T-cell (primary cell): ENCODE measurements around the gene ARHGAP5. TPM values are rescaled to one million over a fixed set of nuclear protein-coding genes. Genes with fewer than 3 reads are reported as not detected.
"Not testable (repeated sequence)": the region's sequence is repeated elsewhere in the genome, so short reads cannot be mapped to it uniquely, and the experiment has no call there.

ENCODE experiments used
- ATAC-seq, 4 experiments: fragments of 200-7000 bp in 3 of 4; fragments of 150-1000 bp in 1 of 4; cut with Tn5 transposase; replicated peaks in 1 of 4; 1 replicate in 3 of 4; 2 replicates in 1 of 4; pipeline ENCODE4 v1.10.0; 2021; ENCODE audit warnings: moderate library complexity in 3 of 4, mild to moderate bottlenecking in 2 of 4, moderate number of reproducible peaks in 1 of 4
- CTCF ChIA-PET, 2 donors: fragments of 300-600 bp; sonication (Branson Sonifier 250); formaldehyde crosslinking; loops; one replicate each; lab custom pipeline; 2022; ENCODE audit warnings: antibody characterized with exemption in 2 of 2; lab: Charles Lee
- POLR2A ChIA-PET, 2 donors: fragments of 300-600 bp; sonication (Branson Sonifier 250); formaldehyde crosslinking; loops; one replicate each; lab custom pipeline; 2022; ENCODE audit warnings: antibody characterized with exemption in 2 of 2; lab: Charles Lee
- DNase-seq, 35 experiments: peaks; one replicate each; pipeline versions ENCODE4 v3.0.0 to v3.0.0-alpha.2; 2013 to 2023
- H3K27ac ChIP-seq: one replicate; pipeline ENCODE4 v1.5.1; 2013; ENCODE audit warnings: low read length
- H3K27me3 ChIP-seq, 2 experiments: replicated peaks in 1 of 2; 1 replicate in 1 of 2; 2 replicates in 1 of 2; pipeline versions ENCODE4 v1.6.1 to v1.7.0; 2013; ENCODE audit warnings: low read length in 1 of 2, mixed read lengths in 1 of 2; ENCODE audit not compliant: control insufficient read depth in 2 of 2, insufficient read depth in 2 of 2; ENCODE audit errors: extremely low read depth in 1 of 2
- H3K36me3 ChIP-seq, 2 donors: 1 replicate in 1 of 2; 2 replicates in 1 of 2; pipeline versions ENCODE4 v1.6.1 to v1.7.0; 2013; ENCODE audit warnings: low read length in 1 of 2; ENCODE audit not compliant: control insufficient read depth in 2 of 2, insufficient read depth in 1 of 2; ENCODE audit errors: extremely low read depth in 1 of 2
- H3K4me1 ChIP-seq, 2 experiments: 1 replicate in 1 of 2; 2 replicates in 1 of 2; pipeline versions ENCODE4 v1.6.1 to v1.7.0; 2013; ENCODE audit warnings: low read length in 2 of 2, mixed read lengths in 1 of 2; ENCODE audit not compliant: insufficient read depth in 2 of 2, control insufficient read depth in 1 of 2; ENCODE audit errors: extremely low read depth in 1 of 2
- H3K4me3 ChIP-seq, 2 donors: 1 replicate in 1 of 2; 2 replicates in 1 of 2; pipeline versions ENCODE4 v1.5.1 to v1.7.0; 2013; ENCODE audit warnings: mild to moderate bottlenecking in 2 of 2, low read length in 1 of 2, moderate library complexity in 1 of 2; ENCODE audit not compliant: control insufficient read depth in 1 of 2; ENCODE audit errors: extremely low read depth in 1 of 2
- H3K9me3 ChIP-seq: 2 replicates; pipeline ENCODE4 v1.7.0; 2013
- H3K27ac Mint-ChIP-seq, 2 donors: one replicate each; pipeline ENCODE4 v1.8.0; 2020 to 2021; ENCODE audit warnings: mild to moderate bottlenecking in 2 of 2, mixed read lengths in 2 of 2
- H3K27me3 Mint-ChIP-seq, 2 donors: one replicate each; pipeline ENCODE4 v1.8.0; 2021 to 2022; ENCODE audit warnings: mixed read lengths in 2 of 2
- H3K36me3 Mint-ChIP-seq: one replicate; pipeline ENCODE4 v1.8.0; 2021; ENCODE audit warnings: mixed read lengths
- H3K4me1 Mint-ChIP-seq, 3 donors: one replicate each; pipeline ENCODE4 v1.8.0; 2020 to 2022; ENCODE audit warnings: mixed read lengths in 3 of 3, mild to moderate bottlenecking in 1 of 3
- H3K4me3 Mint-ChIP-seq, 3 donors: one replicate each; pipeline ENCODE4 v1.8.0; 2020 to 2022; ENCODE audit warnings: mild to moderate bottlenecking in 3 of 3, mixed read lengths in 3 of 3, moderate library complexity in 3 of 3
- H3K9me3 Mint-ChIP-seq, 3 donors: one replicate each; pipeline ENCODE4 v1.8.0; 2020 to 2022; ENCODE audit warnings: mixed read lengths in 3 of 3
- WGBS: methylation state at CpG from one replicate; pipeline ENCODE4 v1.1.5; 2013; ENCODE audit warnings: missing lambda C conversion rate; ENCODE audit not compliant: insufficient coverage; 5-methylcytosine and 5-hydroxymethylcytosine counted together
- total RNA-seq, 35 experiments: library from RNA in 6 of 35; stranded (reverse) in 6 of 35; fragments of 120-200 nt in 1 of 35; gene quantifications; one replicate each; pipeline versions ENCODE4 v1.2.1 to v1.2.4 and lab custom pipeline; 2013 to 2026

ARHGAP5 gene
- total RNA-seq, 5 donors from 2014 or later (not counting 1 experiment from before 2014, with no cell fraction given) = 43.1 to 69.3 (median 60.9) TPM

GRCh38 chr14:32129124-32129523 lies 52.0 kb downstream of the ARHGAP5 start:
- ATAC-seq = no peak
- H3K36me3 ChIP-seq = peaks cover 0 to 7% of the 10 kb centered on the region in 2 donors
- H3K27me3 Mint-ChIP-seq = no peaks in the 10 kb centered on the region
- peaks cover 0 to 5% (median 0%) of the 10 kb centered on the region in 3 donors for H3K9me3 Mint-ChIP-seq
- H3K4me1 ChIP-seq = no peaks in the 10 kb centered on the region
- no peaks in the 10 kb centered on the region for H3K9me3 ChIP-seq
- H3K4me3 Mint-ChIP-seq = no peak overlapping the region
- POLR2A ChIA-PET = no interaction called here
- DNase-seq = no peak
- CTCF ChIA-PET = no interaction called here
- peaks cover 13 to 23% (median 17%) of the 10 kb centered on the region in 3 donors for H3K4me1 Mint-ChIP-seq
- H3K27me3 ChIP-seq = no peaks in the 10 kb centered on the region
- whole genome bisulfite sequencing = 100% methylated on average over 1 of the region's 2 CpGs
- no peak overlapping the region for H3K27ac Mint-ChIP-seq
- H3K4me3 ChIP-seq = no peak overlapping the region
- no peak overlapping the region for H3K27ac ChIP-seq
- H3K36me3 Mint-ChIP-seq = peaks cover 63% of the 10 kb centered on the region

DNA sequence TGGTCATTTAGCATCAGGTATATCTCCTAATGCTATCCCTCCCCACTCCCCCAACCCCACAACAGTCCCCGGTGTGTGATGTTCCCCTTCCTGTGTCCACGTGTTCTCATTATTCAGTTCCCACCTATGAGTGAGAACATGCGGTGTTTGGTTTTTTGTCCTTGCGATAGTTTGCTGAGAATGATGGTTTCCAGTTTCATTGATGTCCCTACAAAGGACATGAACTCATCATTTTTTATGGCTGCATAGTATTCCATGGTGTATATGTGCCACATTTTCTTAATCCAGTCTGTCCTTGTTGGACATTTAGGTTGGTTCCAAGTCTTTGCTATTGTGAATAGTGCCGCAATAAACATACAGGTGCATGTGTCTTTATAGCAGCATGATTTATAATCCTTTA lies 54.6 kb downstream of the ARHGAP5 start:
- H3K27me3 ChIP-seq, POLR2A ChIA-PET, CTCF ChIA-PET, H3K27ac ChIP-seq, H3K4me3 ChIP-seq, H3K9me3 Mint-ChIP-seq, H3K9me3 ChIP-seq, ATAC-seq, H3K36me3 ChIP-seq, H3K27ac Mint-ChIP-seq, DNase-seq, H3K4me1 ChIP-seq, H3K4me3 Mint-ChIP-seq, H3K27me3 Mint-ChIP-seq: not testable (repeated sequence)
- no CpG with 5 or more reads among the region's 5 CpGs for WGBS
- H3K4me1 Mint-ChIP-seq = peaks cover 1 to 16% (median 4%) of the 10 kb centered on the region in 3 donors
- peaks cover 64% of the 10 kb centered on the region for H3K36me3 Mint-ChIP-seq

GRCh38 chr14:32134448-32135097 lies 57.5 kb downstream of the ARHGAP5 start:
- H3K27ac Mint-ChIP-seq = no peak overlapping the region
- no peaks in the 10 kb centered on the region for H3K27me3 ChIP-seq
- no peak overlapping the region for H3K4me3 Mint-ChIP-seq
- peaks cover 0 to 8% (median 3%) of the 10 kb centered on the region in 3 donors for H3K9me3 Mint-ChIP-seq
- H3K4me1 ChIP-seq = no peaks in the 10 kb centered on the region
- ChIA-PET CTCF (interaction anchor here in 1 of 2 donors (0.6 kb wide), 1 partner anchor 849 kb away, joined by 3 read pairs; no protein-coding TSS in a partner anchor), POLR2A (no interaction called here)
- ATAC-seq (no peak), DNase-seq (no peak)
- H3K4me1 Mint-ChIP-seq = peaks cover 0 to 13% (median 2%) of the 10 kb centered on the region in 3 donors
- no peak overlapping the region for H3K4me3 ChIP-seq
- peaks cover 0 to 5% of the 10 kb centered on the region in 2 donors for H3K36me3 ChIP-seq
- WGBS = 100% methylated on average over 1 of the region's 3 CpGs
- H3K27ac ChIP-seq = no peak overlapping the region
- H3K27me3 Mint-ChIP-seq = no peaks in the 10 kb centered on the region
- H3K36me3 Mint-ChIP-seq = peaks cover 69% of the 10 kb centered on the region
- H3K9me3 ChIP-seq = peaks cover 5% of the 10 kb centered on the region

- peaks cover 2 to 5% of the 10 kb centered on the region in 2 donors for H3K36me3 ChIP-seq
- Mint-ChIP-seq H3K27me3 (no peaks in the 10 kb centered on the region), H3K36me3 (peaks cover 67% of the 10 kb centered on the region), H3K4me3 (no peak overlapping the region), H3K9me3 (peaks cover 0 to 8% (median 3%) of the 10 kb centered on the region in 3 donors), H3K4me1 (peaks cover 0 to 15% (median 2%) of the 10 kb centered on the region in 3 donors), H3K27ac (no peak overlapping the region)
- ChIA-PET POLR2A (no interaction called here), CTCF (no interaction called here)
- H3K27ac ChIP-seq = no peak overlapping the region
- no CpG with 5 or more reads among the region's 2 CpGs for WGBS
- no peaks in the 10 kb centered on the region for H3K27me3 ChIP-seq
- DNase-seq (no peak), ATAC-seq (no peak)
- no peak overlapping the region for H3K4me3 ChIP-seq
- H3K4me1 ChIP-seq = no peaks in the 10 kb centered on the region
- peaks cover 5% of the 10 kb centered on the region for H3K9me3 ChIP-seq
Observed at GRCh38 chr14:32136027-32136825, 59.1 kb downstream of the ARHGAP5 start.

GRCh38 chr14:32137313-32137712 lies 60.2 kb downstream of the ARHGAP5 start:
- no CpG with 5 or more reads among the region's 4 CpGs for WGBS
- no peaks in the 10 kb centered on the region for H3K4me1 ChIP-seq
- no peaks in the 10 kb centered on the region for H3K27me3 ChIP-seq
- H3K4me1 Mint-ChIP-seq = peaks cover 0 to 17% (median 2%) of the 10 kb centered on the region in 3 donors
- H3K4me3 Mint-ChIP-seq = no peak overlapping the region
- no peak overlapping the region for H3K27ac ChIP-seq
- ChIA-PET POLR2A (no interaction called here), CTCF (no interaction called here)
- no peak for ATAC-seq
- no peaks in the 10 kb centered on the region for H3K27me3 Mint-ChIP-seq
- H3K36me3 ChIP-seq = peaks cover 2 to 5% of the 10 kb centered on the region in 2 donors
- peaks cover 68% of the 10 kb centered on the region for H3K36me3 Mint-ChIP-seq
- no peak overlapping the region for H3K27ac Mint-ChIP-seq
- H3K9me3 ChIP-seq = peaks cover 5% of the 10 kb centered on the region
- no peak for DNase-seq
- peaks cover 0 to 8% (median 3%) of the 10 kb centered on the region in 3 donors for H3K9me3 Mint-ChIP-seq
- H3K4me3 ChIP-seq = no peak overlapping the region

DNA sequence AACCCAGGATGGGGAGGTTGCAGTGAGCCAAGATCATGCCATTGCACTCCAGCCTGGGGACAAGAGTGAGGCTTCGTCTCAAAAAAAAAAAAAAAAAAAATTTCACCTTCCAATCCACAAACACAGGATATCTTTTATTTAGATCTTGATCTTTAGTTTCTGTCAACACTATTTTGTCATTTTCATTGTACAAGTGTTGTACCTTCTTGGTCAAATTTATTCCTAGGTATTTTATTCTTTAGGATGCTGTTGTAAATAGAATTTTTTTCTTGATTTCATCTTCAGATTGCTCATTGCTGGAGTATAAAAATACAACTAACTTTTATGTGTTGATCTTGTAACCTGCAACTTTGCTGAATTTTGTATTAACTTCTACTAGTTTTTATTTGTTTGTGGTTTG lies 60.8 kb downstream of the ARHGAP5 start:
- CTCF ChIA-PET = no interaction called here
- POLR2A ChIA-PET = no interaction called here
- Histone ChIP-seq H3K27ac (no peak overlapping the region), H3K4me3 (no peak overlapping the region), H3K9me3 (peaks cover 5% of the 10 kb centered on the region), H3K27me3 (no peaks in the 10 kb centered on the region), H3K36me3 (peaks cover 2 to 5% of the 10 kb centered on the region in 2 donors), H3K4me1 (no peaks in the 10 kb centered on the region)
- ATAC-seq = no peak
- DNase-seq = no peak
- no CpG with 5 or more reads among the region's 1 CpG for WGBS
- no peaks in the 10 kb centered on the region for H3K27me3 Mint-ChIP-seq
- H3K4me3 Mint-ChIP-seq = no peak overlapping the region
- peaks cover 70% of the 10 kb centered on the region for H3K36me3 Mint-ChIP-seq
- H3K4me1 Mint-ChIP-seq = peaks cover 0 to 17% (median 2%) of the 10 kb centered on the region in 3 donors
- peaks cover 0 to 8% (median 3%) of the 10 kb centered on the region in 3 donors for H3K9me3 Mint-ChIP-seq
- H3K27ac Mint-ChIP-seq = no peak overlapping the region
